Left cardiac atrium (tissue), 4 donors: ENCODE measurements around the gene RNU5B-1. TPM values are rescaled to one million over a fixed set of nuclear protein-coding genes. Genes with fewer than 3 reads are reported as not detected.
"Not testable (repeated sequence)": the region's sequence is repeated elsewhere in the genome, so short reads cannot be mapped to it uniquely, and the experiment has no call there.

Experiments used
- ATAC-seq, 2 donors: fragments of 200-7000 bp; cut with Tn5 transposase; one replicate each; pipeline ENCODE4 v1.9.1; 2020; ENCODE audit warnings: mild to moderate bottlenecking in 2 of 2, moderate library complexity in 2 of 2
- DNase-seq: peaks from one replicate; pipeline ENCODE4 v3.0.0-alpha.2; 2020
- intact Hi-C, 2 donors: fragments of 100-400 bp; cut with DNase I; formaldehyde crosslinking; loops; one replicate each; pipeline versions ENCODE4 v1.14.1 to v1.15.1; 2022 to 2023
- total RNA-seq, 2 donors: library from RNA; stranded (reverse); fragmentation: NEBNext Ultra II Directional; extraction: Animal tissue kit (Norgen Biotek cat#: 25700); gene quantifications; one replicate each; pipeline ENCODE4 v1.2.1, GENCODE V29; 2021
- donor health status: DM: no; HTN: yes; CAD: no.
- donor health status: DM: no; HTN: yes; CAD: no; lungs with severe emphysema.
- donor health status: DM: yes; HTN: yes; CAD: no.
- donor health status: Dilated cardiomyopathy.

RNU5B-1 gene
- total RNA-seq, 2 donors from 2014 or later, result 39.9 to 44.0 TPM

DNA sequence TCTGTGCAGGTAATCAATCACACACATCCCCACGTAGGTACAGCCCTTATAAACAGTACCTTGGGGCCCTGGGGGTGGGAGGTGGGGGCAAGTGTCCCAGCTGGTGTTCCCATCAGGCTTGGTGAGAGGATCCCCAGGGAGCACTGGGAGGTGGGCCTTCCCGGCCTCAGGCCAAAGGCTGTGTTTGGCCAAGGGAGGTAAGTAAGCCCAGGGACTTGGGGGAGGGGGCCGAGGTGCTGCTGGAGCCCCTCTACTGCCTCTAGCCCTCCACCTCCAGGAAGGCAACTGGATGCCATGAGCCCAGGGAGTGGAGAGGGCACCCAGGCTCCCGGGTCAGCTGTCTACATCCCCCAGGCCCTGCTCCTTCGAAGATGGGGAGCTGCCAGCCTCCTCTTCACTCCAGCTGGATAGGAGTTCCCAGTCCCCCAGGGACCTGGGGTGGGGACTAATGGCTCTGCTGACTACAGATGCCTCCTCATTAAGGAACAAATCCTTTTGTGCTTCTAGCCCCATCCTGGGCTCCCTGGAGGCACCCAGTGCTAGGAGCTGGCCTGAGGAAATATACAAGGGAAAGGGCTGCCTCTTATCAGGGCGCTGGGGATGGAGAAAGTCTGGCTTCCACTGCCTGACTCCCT, 33.1 kb downstream of the RNU5B-1 start:
- ATAC-seq, result no peak
- intact Hi-C loops, result no loop called here
- no peak for DNase-seq

DNA sequence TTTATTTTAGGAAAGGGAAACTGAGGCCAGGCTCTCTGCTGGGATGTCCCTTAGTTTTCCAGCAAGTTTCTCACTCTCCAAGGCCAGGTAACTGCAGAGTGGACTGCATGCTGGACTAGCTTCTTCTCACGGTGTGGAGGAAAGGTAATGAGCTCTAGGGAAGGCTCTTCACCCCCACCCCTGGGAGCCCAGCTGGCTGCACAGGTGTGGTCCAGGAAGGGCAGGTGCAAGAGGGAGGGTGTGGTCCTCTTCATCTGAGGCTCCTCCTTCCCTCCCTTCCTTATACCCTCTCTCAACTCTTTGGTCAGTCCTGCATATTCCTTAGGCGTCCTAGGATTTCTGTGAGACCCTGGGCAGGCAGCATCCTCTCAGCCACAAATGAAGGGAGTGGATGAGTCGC, 33.9 kb downstream of the RNU5B-1 start:
- intact Hi-C loops, result no loop called here
- no peak for ATAC-seq
- DNase-seq, result no peak

DNA sequence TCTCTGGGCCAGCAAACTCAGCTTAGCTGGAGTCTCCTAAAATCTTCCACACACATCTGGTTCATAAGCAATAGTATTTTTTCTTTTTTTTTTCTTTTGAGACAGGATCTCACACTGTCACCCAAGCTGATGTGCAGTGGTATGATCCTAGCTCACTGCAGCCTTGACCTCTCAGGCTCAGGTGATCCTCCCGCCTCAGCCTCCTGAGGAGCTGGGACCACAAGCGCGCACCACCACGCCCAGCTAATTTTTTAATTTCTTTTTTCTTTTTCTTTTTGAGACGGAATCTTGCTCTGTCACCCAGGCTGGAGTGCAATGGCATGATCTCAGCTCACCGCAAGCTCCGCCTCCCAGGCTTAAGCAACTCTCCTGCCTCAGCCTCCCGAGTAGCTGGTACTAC, 34.3 kb downstream of the RNU5B-1 start:
- ATAC-seq (no peak), DNase-seq (no peak)
- intact Hi-C loops, result no loop called here

GRCh38 chr15:65339416-65339815, 34.9 kb downstream of the RNU5B-1 start:
- ATAC-seq, result no peak
- intact Hi-C loops, result no loop called here
- DNase-seq, result no peak

- no peak for ATAC-seq
- DNase-seq, result no peak
- intact Hi-C loops, result no loop called here
These were observed 35.4 kb downstream of the RNU5B-1 start for GRCh38 chr15:65339920-65340319.

DNA sequence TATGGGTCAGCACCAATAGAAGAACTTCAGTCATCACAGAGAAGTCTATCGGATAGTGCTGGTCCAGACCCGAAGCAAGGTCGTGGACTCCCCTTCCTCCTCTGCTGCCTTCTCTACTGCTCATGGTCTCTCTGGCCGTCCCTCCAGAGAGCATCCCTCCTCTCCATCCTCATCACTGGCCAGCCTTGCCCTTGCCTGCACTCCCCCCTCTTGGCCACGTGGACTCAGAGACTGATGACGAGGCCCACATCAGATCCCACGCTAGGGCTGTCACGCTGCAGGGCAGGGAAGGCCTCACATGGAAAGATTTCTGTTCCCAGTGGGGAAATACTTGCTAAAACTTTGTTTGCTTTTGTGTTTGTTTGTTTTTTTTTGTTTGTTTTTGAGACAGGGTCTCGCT, 38.0 kb downstream of the RNU5B-1 start:
- no peak for ATAC-seq
- no peak for DNase-seq
- intact Hi-C loops, result no loop called here

DNA sequence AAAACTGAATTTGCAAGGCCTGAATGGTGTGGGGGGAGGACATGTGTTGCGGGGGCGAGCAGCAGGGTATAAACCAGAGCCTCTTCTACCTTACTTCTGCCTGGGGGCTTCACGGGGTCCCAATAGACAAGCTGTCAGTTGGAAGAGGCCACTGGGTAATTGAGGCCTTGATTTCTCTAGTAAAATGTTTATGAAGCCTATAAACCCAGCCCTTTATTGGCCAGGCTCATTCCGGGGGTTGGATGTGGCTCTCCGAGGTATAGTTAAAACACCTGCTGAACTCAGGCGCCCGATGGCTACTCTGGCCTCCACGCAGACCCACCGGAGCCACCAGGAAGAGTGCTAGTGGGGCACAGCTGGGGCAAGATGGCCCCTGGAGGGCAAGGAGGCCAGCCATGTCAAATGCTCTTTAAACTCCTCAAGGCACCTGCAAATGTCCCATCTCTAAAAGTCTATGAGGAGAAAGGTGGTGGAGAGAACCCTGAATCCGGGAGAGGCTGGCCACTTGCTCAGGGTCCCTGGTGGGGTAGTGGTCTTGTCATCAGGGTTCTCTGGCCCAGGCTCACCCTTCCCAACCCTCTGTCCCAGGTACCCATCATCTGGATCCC, 39.0 kb downstream of the RNU5B-1 start:
- DNase-seq (no peak), ATAC-seq (no peak)
- intact Hi-C loops, result no loop called here

DNA sequence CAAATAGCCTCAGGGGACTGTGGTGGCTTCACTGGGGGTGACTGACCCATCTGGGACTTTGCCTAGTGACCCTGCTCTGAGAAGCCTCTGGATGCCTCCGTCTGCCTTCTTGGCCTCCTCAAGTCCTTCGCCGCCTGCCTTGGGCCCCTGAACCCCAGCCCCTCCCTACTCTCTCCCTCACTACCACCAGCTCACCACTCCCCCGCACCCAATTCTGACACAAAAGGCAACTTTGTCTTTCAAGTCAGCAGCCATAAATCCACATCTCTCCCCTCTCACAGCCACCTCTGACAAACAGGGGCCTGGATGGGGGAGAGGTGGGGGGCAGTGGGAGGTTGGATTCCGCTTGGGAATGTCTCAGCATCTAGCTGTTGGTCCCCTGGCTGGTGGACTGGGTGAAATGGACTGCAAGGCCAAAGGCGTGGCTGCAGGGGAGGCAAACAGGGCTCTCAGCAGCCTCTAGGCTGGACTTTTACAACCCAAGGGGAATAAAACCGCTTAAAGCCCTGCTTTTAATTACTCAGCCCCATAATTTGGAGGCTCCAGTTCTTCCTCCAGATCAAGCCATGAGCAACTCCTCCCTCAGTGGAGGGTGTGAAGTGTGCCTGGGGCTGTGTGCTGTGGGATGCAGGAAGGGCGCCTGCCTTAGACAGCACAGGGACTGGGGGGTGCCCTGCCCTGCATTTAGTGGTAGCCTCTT, 39.9 kb downstream of the RNU5B-1 start:
- ATAC-seq, result no peak
- no peak for DNase-seq
- intact Hi-C loops, result no loop called here

GRCh38 chr15:65344914-65345275, 40.4 kb downstream of the RNU5B-1 start:
- no peak for ATAC-seq
- DNase-seq, result no peak
- intact Hi-C loops, result no loop called here

DNA sequence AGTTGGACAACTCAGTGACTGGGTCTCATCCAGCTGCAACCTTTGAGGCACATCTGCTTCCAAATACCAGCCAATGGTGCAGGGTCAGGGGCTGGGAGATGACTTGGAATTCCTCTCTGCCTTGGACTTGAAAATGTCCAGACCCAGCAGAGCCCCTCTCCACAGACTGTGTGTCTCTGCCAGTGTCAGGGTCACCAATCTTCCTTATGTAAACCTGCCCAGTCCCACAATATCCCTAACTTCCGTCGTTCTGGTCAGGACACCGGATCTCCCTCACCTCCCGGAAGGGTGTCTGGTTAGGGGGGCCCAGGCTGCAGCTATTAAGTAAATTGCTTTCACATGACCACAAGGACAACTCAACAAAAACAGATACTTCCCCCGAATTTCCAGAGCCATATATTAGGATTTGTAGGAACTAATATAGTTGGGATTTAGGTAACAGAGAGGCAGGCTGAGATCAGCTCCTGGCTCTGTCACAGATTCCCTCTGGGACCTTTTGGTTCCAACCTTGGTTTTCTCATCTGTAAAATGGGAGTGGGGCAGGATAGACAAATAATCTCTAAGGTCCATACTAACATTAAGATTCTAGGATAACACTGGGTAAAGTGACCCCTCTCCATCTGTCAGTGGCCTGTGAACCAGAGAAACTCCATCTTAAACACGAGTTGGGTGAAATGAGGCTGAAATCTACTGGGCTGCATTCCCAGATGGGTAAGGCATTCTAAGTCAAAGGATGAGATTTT, 42.5 kb downstream of the RNU5B-1 start:
- no peak for DNase-seq
- no peak for ATAC-seq

GRCh38 chr15:65347756-65348155, 43.3 kb downstream of the RNU5B-1 start:
- not testable (repeated sequence) for DNase-seq, ATAC-seq

More for the DNA sequence above, 42.5 kb downstream of the RNU5B-1 start:
- intact Hi-C loops, result no loop called here

DNA sequence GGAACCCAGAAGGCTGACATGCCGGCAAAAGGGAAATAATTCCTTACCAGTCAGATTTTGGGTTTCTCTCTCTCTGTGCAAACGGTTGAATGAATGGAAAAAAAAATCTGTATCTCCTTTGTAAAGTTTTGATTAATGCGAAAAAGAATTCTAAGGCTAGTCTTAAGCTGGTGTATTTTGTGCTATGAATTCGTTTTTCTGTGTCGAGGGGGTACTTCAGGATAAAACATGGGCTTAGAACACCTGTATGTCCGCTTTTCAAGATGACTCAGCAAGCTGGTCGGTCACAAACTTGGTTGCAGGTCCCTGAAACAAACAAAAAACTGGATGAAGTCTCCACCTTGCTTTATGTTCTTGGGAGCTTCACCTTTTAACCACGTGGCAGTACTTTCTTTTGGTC, 44.9 kb downstream of the RNU5B-1 start:
- no peak for ATAC-seq
- intact Hi-C loops, result no loop called here

More at GRCh38 chr15:65347756-65348155, 43.3 kb downstream of the RNU5B-1 start:
- intact Hi-C loops, result not testable (repeated sequence)

DNA sequence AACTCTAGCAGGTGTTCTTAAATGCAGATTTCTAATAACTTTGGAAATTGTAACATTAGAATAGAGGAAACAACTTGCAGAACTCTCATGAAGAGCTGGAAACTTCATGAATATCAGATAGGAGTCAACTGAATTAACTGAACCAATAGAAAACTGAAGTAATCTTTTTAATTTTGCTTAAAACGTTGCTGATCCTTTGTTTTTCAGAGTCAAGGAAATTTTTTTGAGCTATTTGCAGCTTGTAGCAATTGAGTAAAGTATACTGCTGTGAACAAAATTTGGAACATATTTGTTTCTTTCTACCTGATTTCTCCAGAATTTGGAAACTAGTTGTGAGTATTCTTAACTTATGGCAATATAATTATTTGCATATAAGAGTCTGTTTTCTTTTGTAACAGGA, 47.5 kb downstream of the RNU5B-1 start:
- intact Hi-C loops, ATAC-seq: not testable (repeated sequence)

More for the DNA sequence above, 44.9 kb downstream of the RNU5B-1 start:
- DNase-seq, result no peak

More for the DNA sequence above, 47.5 kb downstream of the RNU5B-1 start:
- not testable (repeated sequence) for DNase-seq

Other genes starting within 250 kb of the RNU5B-1 start
- 10 to 100 TPM; 53.3 to 63.3 TPM for gene RASL12, start 236.7 kb upstream of the RNU5B-1 start, total RNA-seq
- gene KBTBD13, start 227.9 kb upstream of the RNU5B-1 start, total RNA-seq, result 1 to 10 TPM; 2.6 to 5.2 TPM
- 1 to 10 TPM; 2.1 to 2.9 TPM for gene UBAP1L, start 189.5 kb upstream of the RNU5B-1 start, total RNA-seq
- gene PDCD7, start 170.9 kb upstream of the RNU5B-1 start, total RNA-seq, result 10 to 100 TPM; 15.7 to 19.3 TPM
- gene CLPX, start 119.3 kb upstream of the RNU5B-1 start, total RNA-seq, result 10 to 100 TPM; 40.8 to 52.5 TPM
- gene CILP, start 93.2 kb upstream of the RNU5B-1 start, total RNA-seq, result 10 to 100 TPM in 1 of 2 donors, 1 to 10 TPM in 1; 8.2 to 31.1 TPM
- 1 to 10 TPM; 3.5 to 4.6 TPM for gene PARP16, start 17.8 kb upstream of the RNU5B-1 start, total RNA-seq
- gene RNU5A-1, start 8.6 kb upstream of the RNU5B-1 start, total RNA-seq, result not detected
- under 1 TPM in 1 of 2 donors, not detected in 1; 0.09 TPM for gene IGDCC3, start 73.3 kb downstream of the RNU5B-1 start, total RNA-seq
- gene IGDCC4, start 118.3 kb downstream of the RNU5B-1 start, total RNA-seq, result 1 to 10 TPM; 1.6 to 6.9 TPM
- gene DPP8, start 213.0 kb downstream of the RNU5B-1 start, total RNA-seq, result 10 to 100 TPM; 24.8 to 34.9 TPM
- gene HACD3, start 225.8 kb downstream of the RNU5B-1 start, total RNA-seq, result 10 to 100 TPM; 15.9 to 18.0 TPM